GM12874 (cell line): ENCODE results near the gene HHLA2.

Experiments used
- TF ChIP-seq, protein P1 (sequence below): IDR thresholded peaks from 2 replicates; pipeline ENCODE4 v1.5.1; 2011; ENCODE audit warnings: low read depth, mild to moderate bottlenecking, control low read depth, low read length, moderate library complexity; ENCODE audit not compliant: insufficient read depth

Gene HHLA2

DNA sequence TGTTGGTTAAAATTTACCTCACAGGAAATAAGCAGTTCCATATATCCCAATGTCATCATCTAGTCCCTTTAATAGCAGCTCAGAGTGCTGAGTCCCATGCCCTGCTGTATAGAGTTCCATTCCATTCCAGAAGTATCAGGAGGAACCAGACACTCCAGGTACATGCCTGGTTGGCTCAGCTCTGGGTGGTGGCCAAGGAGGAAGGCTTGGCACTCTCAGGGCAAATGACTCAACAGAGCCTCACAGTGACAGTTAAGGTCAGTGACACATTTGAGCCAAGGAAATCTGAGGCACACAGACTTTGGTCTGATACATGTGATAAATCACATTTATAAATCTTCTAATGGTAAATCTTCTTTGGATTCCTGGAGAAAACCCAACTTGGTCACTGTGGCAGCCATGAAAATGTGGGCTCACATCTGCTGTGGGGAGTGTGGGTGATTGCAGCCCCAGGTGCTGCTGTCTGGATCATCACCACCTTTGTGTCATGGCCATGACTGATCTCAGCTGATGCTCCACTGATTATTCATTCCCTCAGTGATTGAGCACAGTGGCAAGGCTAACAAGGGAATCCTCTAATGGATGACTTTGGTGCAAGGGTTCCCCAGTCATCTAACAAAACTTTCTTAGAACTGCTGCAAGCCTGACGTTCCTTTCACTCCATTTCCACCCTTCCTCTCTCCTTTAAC lies 9.3 kb downstream of the HHLA2 start:
- TF ChIP-seq, protein P1, sequence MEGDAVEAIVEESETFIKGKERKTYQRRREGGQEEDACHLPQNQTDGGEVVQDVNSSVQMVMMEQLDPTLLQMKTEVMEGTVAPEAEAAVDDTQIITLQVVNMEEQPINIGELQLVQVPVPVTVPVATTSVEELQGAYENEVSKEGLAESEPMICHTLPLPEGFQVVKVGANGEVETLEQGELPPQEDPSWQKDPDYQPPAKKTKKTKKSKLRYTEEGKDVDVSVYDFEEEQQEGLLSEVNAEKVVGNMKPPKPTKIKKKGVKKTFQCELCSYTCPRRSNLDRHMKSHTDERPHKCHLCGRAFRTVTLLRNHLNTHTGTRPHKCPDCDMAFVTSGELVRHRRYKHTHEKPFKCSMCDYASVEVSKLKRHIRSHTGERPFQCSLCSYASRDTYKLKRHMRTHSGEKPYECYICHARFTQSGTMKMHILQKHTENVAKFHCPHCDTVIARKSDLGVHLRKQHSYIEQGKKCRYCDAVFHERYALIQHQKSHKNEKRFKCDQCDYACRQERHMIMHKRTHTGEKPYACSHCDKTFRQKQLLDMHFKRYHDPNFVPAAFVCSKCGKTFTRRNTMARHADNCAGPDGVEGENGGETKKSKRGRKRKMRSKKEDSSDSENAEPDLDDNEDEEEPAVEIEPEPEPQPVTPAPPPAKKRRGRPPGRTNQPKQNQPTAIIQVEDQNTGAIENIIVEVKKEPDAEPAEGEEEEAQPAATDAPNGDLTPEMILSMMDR: no peak

DNA sequence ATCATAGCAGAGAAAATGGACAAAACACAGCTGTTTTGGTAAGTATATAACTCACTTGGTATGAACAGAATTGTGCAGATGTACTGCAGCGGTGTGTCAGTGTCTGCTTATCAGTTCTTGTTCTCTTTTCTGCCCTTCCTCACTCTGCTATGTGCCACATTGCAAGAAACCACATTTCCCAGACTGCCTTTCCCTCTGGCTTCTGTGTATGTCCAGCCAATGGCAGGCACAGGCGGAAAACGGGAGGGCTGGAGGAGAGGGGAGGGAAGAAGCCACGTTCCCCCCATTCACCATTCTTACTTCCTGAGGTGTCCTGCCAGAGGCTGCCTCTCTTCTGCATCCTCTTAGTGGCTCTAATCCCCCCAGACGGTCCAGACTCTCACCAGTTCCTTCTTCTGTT lies 15.4 kb downstream of the HHLA2 start:
- TF ChIP-seq, protein P1: no peak

DNA sequence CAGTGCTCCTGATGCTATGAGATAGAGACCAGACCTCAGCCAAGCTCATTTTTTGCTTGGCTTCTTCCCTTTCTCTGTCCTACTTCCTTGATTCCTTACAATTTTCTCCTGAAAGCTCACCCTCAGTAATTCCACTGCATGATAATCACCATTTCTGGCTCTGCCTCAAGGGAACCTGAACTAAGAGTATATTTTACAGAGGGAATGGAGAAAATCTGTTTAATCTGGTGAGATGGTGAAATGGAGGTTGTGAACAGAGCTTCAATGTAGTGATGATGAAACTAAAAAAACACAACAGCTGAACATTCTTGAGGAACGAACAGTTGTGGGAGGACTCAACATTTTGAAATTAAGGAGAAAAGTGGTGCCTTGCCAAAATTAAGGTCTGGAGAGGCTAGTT lies 16.3 kb downstream of the HHLA2 start:
- TF ChIP-seq, protein P1: no peak

DNA sequence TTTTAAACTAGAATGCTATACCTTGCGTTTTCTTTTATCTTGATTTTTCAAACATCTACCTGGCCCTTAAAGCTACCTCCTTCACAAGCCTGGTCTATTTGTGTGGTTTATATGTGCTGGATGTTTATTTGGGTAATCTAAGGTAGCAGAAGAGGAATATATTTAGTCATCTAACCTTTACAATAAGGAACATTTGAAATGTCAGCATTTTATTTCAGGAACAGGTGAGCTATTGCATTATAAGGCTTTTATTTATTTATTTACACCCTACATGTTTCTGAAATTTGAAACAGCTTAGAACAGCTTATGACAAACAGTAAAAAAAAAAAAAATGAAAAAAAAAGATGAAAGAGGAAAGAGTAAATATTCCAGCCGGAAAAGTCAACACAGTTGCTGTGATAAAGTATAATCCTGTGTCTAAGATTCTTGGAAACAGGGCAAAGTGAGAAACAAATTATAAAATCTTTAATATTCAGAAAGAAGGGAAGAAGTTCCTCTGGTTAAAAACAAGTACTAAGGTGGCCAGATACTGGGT lies 19.5 kb downstream of the HHLA2 start:
- TF ChIP-seq, protein P1: no peak

DNA sequence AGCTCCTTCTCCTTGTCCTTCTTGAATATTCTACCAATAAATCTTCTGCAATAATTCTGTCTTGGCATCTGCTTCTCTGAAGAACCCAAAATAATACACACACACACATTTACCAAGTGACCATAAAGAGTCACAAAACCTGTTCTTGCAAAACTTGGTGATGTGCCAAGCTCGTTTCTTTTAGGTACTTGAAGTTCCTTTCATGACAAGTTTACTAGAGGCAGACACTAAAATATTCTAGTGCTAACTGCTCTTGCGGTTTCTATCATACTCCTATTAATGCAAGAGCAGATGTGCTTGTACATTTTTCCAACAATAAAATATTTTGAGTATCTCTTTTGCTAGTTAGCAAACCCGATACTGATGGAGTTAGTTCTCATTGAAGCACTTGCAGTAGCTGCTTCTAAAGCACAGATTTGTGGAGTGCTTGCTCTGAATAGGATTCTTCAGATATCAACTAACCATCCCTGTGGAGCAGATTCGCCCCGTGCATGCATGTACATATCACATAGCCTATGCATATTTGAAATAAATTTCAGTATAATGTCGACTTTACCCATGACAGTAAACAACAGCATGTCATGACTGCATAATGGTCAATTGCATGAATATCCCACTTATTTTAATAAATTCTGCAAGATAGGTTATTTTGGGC lies 23.2 kb downstream of the HHLA2 start:
- TF ChIP-seq, protein P1: no peak

DNA sequence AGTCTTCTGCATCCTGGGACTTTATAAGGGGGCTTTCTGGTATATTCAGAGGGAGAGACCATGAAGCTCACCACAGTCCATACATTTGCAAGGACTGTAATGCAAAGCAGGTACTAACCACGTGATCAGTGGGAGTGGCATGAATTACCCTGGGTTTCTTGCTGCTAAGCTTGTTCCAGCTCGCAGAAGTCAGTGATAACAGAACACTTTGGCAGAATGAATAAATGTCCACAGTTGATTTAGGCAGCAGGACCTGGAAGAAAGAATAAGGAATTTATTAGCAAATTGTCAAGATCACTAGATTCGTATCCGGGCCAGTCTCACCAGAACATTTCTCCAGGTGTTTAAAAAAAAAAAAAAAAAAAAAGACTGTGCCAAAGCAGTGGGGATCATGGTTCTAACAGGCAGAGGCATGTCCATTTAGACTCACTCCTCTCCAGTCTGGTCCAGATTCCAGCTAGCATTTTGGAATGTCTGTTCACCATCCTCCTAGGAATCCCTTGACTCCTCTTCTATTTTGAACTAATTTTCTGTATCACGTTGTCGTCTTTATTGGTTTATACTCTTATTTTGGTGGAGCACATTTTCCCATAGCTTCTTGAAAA lies 24.5 kb downstream of the HHLA2 start:
- TF ChIP-seq, protein P1: no peak

DNA sequence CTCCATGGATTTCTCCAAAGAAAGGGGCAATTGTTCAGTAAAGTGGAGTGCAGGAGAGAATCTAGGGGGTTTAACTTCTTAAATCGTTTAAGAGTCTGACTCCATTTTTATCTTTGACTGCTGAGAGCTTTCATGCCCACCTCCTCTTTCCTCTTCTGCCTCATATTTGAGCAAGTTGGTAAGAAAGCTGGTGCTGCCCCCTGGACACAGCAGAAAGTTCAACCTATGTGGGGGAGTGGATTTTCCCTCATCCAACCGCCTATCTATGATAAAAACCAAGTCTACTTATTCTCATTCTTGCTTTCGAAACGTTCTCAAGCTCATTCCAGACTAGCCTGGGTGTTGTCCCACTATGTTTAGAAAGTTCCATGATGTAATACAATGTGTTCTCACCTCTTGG lies 26.0 kb downstream of the HHLA2 start:
- TF ChIP-seq, protein P1: no peak
